NCI-H748 (cell line): ENCODE results near the gene CELF4.

Experiments used
- DNase-seq: peaks from one replicate; lab custom pipeline; 2025; ENCODE audit not compliant: unreplicated experiment; lab: John Stamatoyannopoulos, UW

Gene CELF4

DNA sequence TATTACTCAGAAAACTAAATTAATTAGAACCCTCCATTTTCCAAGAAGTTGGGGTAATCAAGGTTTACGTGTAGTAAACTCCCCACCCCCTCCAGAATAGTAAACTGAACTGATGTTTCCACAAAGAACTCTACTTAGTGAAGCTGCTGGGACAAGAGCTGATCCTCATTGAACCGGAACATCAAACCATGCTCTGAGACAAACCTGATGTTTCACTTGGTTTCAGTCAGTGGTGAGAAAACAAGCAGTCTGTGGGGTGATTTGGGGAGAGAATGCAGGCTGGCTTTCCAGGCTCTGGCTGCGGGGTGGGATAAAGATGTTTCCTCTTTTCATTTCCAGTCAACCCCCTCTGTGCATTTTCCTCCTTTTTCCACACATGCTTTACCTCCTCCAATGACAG is 38.2 kb downstream of the CELF4 start:
- DNase-seq, result no peak

DNA sequence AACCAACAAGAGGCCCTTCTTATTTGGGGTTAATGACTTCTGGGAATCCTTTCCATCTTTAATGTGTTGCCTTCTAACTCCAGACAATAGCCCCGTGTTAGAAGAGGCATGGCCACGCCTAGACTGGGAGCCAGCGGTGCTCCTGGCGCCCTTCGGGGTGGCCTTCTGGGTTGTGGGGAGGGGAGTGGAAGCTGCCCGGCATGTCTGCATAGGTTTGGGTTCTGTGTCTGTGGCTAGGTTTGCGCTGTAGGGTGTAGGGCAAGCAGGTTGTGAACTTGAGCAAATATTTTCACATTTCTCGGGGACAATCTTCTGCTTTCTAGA is 40.4 kb downstream of the CELF4 start:
- peak; percentile 65 for DNase-seq

DNA sequence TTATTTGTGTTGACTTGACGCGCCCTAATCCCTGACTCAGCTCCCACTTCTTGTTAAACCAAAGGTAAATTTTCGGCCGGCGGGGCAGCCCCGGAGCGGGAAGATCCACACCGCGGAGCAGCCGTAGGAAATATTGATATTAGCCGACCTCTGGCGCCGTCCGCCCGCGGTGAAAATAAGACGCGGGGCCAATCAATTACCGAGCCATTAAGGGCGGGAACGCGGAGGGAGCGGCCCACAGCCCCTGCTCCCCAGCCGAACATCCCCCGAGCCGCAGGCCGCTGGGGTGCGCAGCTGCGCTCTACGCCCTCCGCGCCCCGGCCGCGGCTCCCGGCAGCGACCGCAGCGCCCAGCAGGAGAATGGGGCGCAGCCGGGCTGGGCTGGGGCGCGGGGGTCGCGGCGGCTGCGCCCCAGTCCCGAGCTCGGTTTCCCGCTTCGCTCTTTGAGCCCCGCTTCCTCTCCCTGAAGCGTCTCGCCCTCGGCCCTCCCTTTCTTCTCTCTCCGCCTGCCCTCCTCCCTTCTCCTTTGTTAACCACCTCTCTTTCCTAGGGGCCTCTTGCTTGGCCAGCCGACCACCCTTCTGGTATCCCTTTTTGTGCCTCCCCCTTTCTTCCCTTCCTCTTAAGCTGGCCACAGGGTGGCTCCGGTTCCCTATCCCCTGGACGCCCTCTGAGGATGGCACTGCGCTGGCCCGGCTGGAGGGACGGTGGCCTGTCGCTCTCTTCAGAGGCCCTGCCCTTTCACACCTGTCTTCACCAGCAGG is 40.9 kb downstream of the CELF4 start:
- peak; percentile 88 for DNase-seq

DNA sequence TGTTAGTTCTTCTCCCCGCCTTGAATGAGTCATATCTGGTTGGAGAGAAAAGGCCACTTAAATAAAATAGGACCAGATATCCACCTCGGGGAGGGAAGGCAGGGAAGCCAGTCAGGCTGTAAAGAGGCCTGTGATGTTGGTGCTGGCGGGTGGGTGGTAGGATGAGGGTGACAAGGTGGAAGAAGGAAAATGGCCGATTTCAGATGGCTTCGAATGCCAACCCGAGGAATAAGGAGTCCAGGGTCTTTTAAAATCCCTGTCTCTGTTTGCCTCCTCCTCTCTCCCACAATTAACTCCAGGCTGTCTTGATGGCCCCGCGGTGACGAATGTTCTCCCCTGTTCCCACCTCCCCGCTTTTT is 41.5 kb downstream of the CELF4 start:
- DNase-seq, result no peak

DNA sequence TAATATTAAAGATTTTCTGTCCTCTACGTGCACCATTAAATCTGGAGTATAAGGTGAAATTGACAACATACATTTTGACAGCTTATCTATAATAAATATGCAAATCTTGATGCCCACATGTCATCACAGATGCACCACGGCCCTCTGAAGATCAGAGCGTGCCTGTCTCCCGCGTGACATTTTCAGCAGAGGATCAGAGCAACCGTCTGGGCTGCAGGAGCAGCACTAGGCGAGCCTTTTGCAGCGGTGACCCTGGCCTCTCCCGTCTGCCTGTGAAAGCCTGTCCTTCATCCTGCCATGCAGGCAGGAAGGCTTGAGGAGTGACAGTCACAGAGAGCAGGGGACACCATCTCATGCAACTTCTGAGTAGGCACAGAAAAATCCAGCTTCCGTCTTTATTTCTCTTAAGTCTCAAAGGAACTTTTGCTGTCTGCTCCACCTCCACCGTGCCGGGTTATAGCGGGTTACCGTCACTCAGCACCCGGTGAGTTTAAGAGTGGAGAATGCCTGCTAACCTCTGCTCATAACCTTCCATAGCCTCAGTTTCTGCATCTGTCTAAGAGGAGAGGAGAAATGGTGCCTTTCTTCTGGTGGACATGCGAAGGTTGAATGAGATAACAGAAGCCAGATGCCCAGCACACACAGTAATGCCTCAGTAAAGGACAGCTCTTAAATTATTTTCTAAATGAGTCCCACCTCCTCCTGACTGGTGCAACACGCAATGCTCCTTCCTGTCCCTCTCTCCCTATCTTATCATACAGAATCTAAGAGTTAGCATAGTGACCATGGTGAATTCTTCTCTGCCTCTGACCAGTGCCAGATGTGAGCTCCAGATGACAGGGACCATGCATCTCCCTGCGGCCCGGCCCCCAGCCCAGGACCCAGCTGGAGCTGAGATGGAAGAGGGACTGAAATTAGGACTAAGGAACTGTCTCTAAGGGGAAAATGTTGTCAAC is 43.8 kb downstream of the CELF4 start:
- no peak for DNase-seq

DNA sequence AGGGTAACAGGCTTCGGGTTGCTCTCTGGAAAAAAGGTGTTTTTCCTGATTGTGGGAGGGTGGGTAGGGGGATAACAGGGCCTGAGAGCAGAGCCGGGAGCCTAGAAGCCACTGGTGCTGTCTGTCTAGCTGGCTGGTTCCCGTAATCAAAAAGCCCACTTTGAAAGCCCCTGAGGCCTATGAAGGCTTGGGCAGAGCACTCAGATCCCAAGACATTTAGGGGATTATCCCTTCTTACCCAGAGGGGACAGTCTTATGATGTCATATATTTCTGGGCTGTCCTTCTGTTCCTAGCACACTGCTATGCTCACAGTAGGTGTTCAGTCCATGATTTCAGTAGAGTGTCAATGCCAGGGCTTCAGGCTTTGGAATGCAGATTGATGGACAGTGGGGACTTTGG is 45.1 kb downstream of the CELF4 start:
- no peak for DNase-seq

DNA sequence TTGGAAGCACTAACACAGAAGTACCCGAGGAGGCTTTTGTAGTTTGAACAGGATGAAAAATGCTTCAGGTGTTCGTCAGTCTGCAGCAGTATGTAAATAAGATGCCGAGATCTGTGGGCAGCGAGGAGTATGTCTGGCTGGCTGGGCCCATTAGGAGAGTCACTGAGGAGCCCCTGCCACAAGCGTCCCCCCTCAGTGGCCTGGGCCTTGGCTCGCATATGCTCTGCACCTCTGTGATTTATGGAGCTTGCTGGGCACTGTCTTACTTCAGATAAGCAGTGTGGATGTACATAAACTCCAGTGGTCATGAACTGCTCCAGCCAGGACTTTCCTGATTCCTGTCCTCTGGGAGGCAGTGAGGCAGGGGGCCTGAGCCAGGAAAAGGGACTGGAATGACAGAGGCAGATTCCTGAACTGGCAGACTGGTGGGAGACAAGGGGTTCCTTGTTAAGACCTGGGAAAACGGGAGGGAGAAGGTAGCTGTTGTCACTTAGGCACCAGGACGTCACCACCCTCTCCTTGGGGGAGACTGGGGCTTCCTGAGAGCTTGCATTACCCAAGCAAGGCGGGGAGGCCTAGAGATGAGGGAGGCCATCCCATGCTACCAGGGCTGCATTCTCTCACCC is 46.0 kb downstream of the CELF4 start:
- no peak for DNase-seq

DNA sequence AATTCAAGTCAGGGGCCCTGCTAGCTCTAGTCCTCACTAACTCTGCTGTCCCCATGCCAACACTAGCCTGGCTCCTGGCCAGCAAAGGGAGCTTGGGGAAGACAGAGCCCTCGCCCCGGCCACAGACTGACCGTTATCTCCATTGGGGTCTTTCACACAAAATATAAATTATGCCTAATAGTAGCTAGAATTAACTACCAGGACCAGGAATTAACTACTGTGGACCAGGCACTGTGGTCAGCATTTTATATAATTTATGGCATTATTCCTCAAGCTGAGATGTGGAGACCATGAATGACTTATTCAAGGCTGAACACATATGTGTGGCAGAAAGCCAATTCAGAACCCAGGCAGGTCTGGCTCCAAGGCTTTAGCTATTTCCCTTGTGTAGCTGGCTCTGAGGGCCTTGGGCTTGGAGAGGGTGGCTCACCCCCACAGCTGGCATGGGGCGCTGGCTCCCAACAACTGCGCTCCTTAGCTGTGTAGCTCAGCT is 49.2 kb downstream of the CELF4 start:
- DNase-seq, result no peak

DNA sequence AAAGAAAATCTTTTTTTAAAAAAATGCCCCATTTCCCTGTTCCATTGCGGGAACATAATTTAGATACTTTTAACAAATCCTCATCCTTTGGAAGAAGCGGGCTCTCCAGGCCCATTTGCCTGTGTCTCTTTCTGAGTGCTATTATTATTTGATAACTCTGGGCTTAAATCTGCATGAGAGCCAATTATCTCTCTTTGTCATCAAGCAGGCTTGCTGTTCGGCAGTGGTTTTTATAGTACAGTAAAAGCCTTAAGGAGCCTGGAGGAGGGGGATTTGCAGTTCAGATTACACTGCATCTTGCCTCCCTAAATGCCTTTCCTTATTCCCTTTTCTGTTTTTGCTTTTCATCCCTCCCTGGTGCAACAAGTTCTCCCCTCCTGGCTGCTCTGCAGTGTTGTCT is 50.6 kb downstream of the CELF4 start:
- no peak for DNase-seq

DNA sequence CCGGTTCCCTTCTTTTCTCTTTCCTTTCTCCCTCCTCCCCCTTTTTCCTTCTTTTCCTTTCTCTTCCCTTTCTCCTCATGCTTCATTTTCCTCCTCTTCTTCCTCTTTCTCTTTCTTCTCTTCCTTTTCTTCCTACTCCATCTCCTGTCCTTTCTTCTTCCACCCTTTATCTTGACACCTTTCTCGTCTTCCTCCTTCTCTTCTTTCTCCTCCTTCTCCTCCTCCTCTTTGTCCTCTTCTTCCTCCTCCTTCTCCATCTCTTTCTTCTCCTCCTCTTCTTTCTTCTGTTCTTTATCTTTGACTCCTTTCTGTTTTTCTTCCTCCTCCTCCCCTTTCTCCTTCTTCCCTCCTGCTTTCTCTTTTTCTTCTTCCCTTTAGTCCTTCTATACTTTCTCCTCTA is 53.2 kb downstream of the CELF4 start:
- DNase-seq, result no peak

DNA sequence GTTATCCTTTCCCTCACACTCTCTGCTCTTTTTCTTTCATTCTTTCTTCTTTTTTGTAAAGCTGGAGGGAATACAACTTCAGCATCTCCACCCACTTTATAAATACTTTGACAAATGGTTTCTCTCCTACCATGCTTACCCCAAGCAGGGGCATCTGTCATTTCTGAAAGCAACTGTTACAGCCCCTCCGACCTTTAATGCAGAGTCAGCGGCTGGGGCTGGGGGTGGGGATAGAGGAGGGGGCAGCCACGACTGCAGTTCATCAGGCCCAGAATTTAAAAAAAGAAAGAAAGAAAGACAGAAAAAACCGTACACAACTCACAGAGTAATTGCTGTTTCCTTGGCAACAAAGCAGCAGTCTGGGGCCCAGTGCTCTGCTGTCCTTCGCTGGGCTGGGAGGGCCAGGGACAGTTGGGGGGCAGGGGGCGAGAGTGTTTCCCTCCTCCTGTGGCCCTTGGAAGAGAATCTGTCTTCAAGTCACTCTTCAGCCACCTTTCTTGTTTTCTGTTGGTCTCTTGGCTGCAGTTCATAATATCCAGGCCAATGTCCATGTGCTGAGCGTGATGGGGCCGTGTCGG is 53.8 kb downstream of the CELF4 start:
- DNase-seq, result no peak

DNA sequence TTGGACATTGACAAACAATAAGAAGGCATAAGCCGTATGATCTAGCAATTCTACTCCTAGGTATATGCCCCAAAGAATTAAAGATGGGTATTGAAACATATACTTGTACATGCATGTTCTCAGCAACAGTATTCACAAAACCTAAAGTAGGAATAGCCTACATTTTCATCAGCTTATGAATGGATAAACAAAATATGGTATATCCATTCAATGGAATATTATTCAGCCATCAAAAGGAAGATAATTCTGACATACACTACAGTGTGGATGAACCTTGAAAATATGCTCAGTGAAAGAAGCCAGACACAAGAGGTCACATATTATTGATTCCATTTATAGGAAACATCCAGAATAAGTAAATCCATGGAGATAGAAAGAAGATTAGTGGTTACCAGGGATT is 56.0 kb downstream of the CELF4 start:
- DNase-seq, result no peak

DNA sequence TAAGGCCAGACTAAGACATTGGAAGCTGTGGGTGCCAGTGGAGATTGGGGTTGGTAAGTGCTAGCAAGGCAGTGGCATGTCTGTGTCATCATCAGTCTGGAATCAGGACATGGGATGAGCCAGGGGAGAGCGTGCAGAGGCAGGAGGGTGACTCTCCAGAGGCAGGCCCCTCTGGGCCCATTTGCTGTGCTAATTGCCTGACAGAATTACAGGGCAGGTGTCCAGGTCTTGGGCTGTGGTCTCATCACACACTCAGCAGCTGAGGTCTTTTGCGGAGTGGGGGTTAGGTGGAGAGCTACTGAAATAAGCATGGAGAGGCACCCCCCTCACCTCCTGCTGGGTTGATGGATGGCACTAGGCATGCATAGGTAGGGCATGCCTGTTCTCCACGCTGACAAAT is 57.4 kb downstream of the CELF4 start:
- peak; percentile 87 for DNase-seq

DNA sequence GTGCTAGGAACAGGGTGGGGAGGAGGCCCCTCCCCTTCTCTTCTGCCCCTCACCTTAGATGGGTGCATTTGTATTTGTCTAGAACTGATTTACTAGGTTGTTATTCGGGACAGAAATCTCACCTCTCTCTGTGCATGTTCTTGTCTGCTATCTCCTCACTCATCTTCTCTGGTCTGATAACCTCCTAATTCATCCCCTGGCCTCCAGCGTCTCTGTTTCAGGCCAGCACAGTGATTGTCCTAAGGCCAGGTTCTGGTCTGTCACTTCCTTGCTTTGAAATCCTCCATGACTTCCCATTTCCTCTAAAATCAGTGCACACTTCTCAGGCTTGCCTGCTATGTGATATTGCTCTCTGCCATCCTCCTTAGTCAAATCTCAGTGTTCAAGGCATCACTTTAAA is 58.4 kb downstream of the CELF4 start:
- DNase-seq, result no peak

DNA sequence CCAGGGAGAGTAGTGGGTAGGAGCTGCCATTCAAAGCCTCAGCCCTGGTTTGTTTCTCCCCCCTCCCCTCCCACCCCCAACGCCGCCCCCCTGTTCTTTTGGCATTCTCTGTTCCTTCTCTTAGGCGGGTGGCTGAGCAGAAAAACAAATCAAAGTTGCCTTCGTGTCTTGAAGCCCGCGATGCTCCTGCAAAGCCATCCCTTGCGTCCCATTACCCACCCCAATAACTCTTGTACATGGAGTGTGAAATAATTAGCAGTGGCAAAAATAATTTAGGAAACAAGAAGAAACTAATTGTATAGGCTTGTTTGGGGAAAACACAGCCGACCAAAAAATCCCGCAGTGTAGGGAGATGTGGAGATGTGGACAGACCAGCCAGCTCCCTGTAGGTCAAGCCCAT is 59.6 kb downstream of the CELF4 start:
- DNase-seq, result no peak

DNA sequence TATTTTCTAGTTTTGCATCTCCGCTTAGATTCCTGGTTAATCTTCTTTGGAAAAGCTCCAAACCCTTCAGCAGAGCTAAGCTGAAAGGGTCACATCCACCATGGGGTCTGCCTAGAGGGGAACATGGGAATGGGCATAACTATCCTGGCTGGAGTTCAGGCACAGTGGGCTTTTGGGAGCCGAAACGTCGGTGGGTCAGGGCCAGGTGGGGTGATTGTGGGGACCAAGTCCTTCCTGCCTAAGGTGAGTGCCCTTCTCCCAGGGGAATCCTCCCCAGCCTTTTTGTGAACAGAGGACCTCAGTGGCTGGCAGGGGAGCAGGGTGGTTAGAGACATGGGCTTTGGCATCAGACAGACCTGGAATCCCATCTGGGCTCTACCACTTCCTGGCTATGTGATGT is 60.3 kb downstream of the CELF4 start:
- DNase-seq, result no peak

DNA sequence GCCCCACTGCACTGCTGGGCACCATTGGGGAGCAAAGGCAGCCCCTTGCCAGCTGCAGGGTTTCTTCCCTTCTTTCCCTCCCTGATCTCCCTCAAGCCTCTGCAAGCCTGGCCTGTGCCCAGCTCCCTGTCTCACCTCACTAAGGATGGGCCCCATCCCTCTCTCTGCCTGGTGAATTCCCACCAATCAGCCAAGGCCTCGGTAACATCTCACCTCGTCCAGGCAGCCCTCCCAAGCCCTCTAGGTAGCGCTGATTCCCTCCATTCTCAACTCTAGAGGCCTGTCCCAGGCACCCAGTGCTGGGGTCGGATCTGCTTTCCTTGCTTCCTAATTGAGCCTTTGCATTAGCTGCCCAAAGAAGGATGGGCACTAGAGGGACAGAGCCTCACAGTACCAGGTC is 63.0 kb downstream of the CELF4 start:
- DNase-seq, result no peak

DNA sequence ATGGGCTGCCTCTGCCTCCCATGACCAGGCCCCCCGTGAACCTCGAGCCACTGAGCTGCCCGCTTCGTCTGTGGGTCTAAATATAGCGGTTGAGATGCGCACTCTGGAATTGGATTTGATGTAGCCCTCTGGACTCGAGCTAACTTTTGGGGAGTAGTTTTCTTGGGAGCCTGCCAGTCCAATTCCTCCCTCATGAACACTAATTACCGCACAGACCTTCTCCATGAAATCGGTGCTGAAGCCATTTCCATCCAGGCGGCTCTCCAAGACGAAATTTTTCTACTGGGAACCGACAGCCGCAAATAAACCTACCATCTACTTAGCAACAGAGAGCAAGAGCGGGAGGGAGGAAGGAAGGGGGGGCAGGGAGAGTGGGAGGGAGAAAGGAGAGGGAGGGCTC is 63.6 kb downstream of the CELF4 start:
- no peak for DNase-seq

DNA sequence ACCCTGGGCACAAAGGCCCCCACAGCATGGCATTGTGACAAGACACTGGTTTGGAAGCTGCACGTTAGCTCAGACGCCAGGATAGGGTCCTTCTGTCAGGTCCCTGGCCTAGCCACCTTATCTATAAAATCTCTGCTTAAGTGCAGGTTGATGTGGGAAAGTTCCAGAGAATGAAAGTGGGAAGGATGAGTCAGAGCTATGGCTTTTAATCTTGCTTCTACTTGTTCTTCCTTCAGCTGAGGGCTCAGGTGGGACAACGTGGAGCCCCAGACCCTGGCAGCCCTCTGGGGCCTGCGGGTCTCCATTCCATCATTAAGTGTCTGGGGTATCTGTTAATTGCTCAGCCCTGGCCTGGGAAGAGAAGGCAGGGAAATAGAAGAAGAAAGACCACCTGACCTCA is 64.5 kb downstream of the CELF4 start:
- DNase-seq, result no peak

DNA sequence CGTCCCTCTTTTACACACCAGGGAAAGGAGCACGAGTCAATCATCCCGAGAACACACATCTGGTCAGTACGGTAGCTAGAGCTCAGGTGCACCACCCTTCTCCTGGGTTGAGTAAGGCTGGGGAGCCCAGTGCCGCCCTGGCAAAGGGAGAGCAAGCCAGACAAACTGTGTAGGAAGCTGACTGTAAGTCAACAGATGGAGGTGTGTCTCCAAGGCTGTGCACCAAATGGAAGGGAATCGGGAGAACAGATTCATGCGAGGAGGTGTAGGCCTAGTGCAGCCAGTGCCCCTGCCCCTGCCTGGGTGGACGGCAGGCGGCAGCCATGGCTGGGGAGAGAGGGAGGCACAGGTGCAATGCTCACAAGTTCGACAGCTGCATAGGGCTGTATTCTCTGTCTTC is 65.7 kb downstream of the CELF4 start:
- DNase-seq, result no peak

DNA sequence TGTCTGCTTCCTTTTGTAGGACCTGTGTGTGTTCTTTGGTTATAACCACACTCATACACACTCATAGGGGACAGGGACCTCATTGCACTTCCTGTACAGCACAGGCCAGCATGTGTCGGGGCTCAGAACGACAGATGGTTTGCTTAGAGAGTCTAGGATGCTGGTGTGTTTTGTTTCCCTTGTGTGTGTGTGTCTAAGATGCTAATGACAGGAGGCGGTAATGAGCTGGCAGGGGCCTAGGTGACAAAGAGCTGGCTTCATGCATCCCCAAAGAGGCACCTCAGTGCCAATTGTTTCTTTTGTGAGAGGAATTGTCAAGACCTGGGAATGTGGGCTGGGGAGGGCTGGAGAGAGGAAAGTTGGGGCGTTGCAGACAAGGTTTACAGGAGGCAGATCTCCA is 66.6 kb downstream of the CELF4 start:
- DNase-seq, result peak; percentile 98
